H1 (cell line): ENCODE measurements around the gene CBARP.

Experiments used
- BRCA1 ChIP-seq: IDR thresholded peaks from 2 replicates; pipeline ENCODE4 v1.6.1; 2012; ENCODE audit warnings: low read depth, low read length, improper control_type of control experiment
- CHD2 ChIP-seq: IDR thresholded peaks from 2 replicates; pipeline ENCODE4 v1.6.1; 2012; ENCODE audit warnings: low read length, improper control_type of control experiment
- EP300 ChIP-seq, 2 experiments: IDR thresholded peaks; 1 replicate in 1 of 2; 2 replicates in 1 of 2; pipeline ENCODE4 v1.6.1; 2011 to 2012; ENCODE audit warnings: low read depth in 2 of 2, low read length in 2 of 2, mild to moderate bottlenecking in 2 of 2, borderline replicate concordance in 1 of 2, inconsistent platforms in 1 of 2, moderate library complexity in 1 of 2
- POLR2A ChIP-seq, 2 experiments: IDR thresholded peaks; 1 replicate in 1 of 2; 2 replicates in 1 of 2; pipeline ENCODE4 v1.6.1; 2011; ENCODE audit warnings: low read depth in 2 of 2, low read length in 2 of 2, mild to moderate bottlenecking in 2 of 2; ENCODE audit errors: control extremely low read depth in 1 of 2
- POLR2AphosphoS5 ChIP-seq: IDR thresholded peaks from 2 replicates; pipeline ENCODE4 v1.6.1; 2011; ENCODE audit warnings: low read depth, low read length
- POU5F1 ChIP-seq: IDR thresholded peaks from 2 replicates; pipeline ENCODE4 v1.6.1; 2011; ENCODE audit warnings: low read depth, mild to moderate bottlenecking, low read length, moderate library complexity
- ZNF274 ChIP-seq: IDR thresholded peaks from 2 replicates; pipeline ENCODE4 v1.7.0; 2012; ENCODE audit warnings: low read length, borderline replicate concordance; ENCODE audit errors: extremely low read depth
- TF ChIP-seq, protein P1 (sequence below), 3 experiments: IDR thresholded peaks; 1 replicate in 2 of 3; 2 replicates in 1 of 3; pipeline versions ENCODE4 v1.5.1 to v1.6.1; 2011; ENCODE audit warnings: low read length in 3 of 3, mild to moderate bottlenecking in 3 of 3, inconsistent platforms in 2 of 3, low read depth in 1 of 3, moderate library complexity in 1 of 3; ENCODE audit not compliant: insufficient read depth in 1 of 3; ENCODE audit errors: control extremely low read depth in 1 of 3

- TF ChIP-seq POLR2AphosphoS5 = no peak
- TF ChIP-seq BRCA1 = no peak
- TF ChIP-seq, protein P1, sequence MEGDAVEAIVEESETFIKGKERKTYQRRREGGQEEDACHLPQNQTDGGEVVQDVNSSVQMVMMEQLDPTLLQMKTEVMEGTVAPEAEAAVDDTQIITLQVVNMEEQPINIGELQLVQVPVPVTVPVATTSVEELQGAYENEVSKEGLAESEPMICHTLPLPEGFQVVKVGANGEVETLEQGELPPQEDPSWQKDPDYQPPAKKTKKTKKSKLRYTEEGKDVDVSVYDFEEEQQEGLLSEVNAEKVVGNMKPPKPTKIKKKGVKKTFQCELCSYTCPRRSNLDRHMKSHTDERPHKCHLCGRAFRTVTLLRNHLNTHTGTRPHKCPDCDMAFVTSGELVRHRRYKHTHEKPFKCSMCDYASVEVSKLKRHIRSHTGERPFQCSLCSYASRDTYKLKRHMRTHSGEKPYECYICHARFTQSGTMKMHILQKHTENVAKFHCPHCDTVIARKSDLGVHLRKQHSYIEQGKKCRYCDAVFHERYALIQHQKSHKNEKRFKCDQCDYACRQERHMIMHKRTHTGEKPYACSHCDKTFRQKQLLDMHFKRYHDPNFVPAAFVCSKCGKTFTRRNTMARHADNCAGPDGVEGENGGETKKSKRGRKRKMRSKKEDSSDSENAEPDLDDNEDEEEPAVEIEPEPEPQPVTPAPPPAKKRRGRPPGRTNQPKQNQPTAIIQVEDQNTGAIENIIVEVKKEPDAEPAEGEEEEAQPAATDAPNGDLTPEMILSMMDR (IDR thresholded peaks at IDR 0.05; ENCODE audit: control extremely low read depth in 1 of 3, insufficient read depth in 1 of 3, low read depth in 1 of 3, low read length in 3 of 3) = no peak
- TF ChIP-seq POU5F1 = no peak
- TF ChIP-seq POLR2A (IDR thresholded peaks at IDR 0.05; ENCODE audit: control extremely low read depth in 1 of 2, low read depth in 2 of 2, low read length in 2 of 2) = no peak
- no peak for TF ChIP-seq ZNF274
- no peak for TF ChIP-seq EP300 (IDR thresholded peaks at IDR 0.05; ENCODE audit: borderline replicate concordance in 1 of 2, low read depth in 2 of 2, low read length in 2 of 2)
- TF ChIP-seq CHD2 = 0 out of 2 replicates have a peak, but pooled peaks have one; percentile 23
Measured at GRCh38 chr19:1241417-1242095, 3.8 kb upstream of the CBARP start, which contains the start of gene ATP5F1D.
